ENCODE measurements around the gene ZNF319.

Gene ZNF319

DNA sequence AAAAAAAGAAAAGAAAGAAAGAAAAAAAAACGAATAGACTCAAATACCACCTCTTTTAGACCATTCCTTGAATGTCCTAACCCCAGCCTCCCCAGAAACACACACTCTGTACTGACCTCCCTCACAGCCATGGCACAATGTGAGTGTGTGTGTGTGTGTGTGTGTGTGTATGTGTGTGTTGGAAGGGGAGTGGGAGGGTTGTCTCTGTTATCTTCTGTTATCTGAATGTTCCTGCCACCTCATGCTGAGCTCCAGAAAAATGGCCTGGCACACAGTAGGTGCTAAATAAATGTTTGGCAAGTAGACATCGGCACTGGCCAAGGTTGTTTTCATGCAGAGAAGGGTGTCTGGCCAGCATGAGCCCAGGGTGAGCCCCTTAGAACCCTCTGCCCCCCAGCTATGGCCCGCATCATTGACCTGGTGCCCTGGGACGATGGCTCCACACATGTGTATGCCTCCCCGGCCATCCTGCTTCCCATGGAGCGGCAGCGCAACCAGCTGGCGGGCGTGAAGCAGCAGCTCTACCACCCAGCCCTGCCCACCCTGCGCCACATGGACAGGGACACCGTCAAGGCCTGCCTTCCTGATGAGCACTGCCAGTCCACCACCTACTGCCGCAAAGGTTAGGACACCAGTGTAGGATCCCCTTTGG, 22.9 kb downstream of the ZNF319 start:
- no peak for DNase-seq (ENCODE audit: low read depth in 2 of 2)

DNA sequence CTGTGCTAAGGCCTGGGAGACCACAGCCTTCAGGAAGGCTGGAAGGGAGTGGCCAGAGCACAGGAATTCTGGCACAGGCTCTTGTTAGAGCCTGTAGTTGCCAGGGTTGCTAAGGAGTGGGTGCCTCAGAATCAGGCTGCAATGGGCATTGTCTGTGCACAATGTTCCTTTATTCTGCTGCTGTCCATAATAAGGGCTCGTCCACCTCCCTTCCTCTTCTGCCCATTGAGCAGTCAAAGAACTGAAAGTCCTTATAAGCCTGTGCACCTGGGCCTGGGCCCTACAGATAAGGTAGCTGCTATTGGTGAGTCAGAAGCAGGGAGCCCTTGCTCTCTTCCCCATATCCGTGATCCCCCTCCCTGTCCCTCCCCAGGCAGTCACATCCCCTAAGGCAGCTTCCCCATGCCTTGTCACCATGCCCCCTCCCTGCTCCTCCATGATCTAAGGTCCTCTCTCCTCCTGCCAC, 24.1 kb downstream of the ZNF319 start:
- DNase-seq (ENCODE audit: low read depth in 2 of 2) = no peak

- no peak for DNase-seq (ENCODE audit: low read depth in 2 of 2)
Measured at GRCh38 chr16:57972306-57972705, 28.2 kb downstream of the ZNF319 start.

DNA sequence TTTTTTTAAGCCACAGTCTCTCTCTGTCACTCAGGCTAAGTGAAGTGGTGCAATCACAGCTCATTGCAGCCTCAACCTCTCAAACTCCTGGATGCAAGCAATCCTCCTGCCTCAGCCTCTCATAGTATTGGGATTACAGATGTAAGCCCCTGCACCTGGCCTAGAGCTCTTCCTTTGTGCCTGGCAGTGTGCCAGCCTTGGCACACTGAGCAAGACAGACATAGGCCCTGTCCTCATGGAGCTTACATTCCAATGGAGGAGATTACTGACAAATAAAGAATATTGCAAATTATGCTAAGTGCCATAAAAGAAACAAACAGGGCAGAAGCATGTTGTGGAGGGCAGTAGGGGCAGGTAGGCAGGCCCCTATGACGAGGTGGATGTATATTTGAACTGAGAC, 28.6 kb downstream of the ZNF319 start:
- no peak for DNase-seq (ENCODE audit: low read depth in 2 of 2)

DNA sequence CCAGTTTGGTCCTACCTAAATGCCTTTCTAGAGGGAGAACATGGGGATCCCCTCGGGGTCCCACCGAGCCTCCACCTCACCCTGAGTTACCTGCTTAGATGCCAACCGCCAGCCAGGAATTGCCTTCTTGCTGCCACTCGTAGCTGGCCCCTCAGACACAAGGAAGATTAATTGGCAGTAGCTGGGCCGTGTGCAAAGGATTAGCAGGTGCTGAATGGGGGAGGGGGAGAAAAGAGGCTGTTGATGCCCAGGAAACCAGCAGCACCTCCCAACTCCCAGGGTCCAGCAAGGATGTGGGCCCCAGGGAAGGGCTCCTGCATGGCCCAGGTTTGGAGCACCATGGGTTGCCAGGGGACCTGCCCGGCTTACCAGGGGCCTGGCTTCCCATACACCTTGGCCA, 29.5 kb downstream of the ZNF319 start, which contains the start of gene CNGB1:
CNGB1 (minus strand) TSS at position 159 of the 400 bp plus-strand sequence. CDS start 3,842 bp downstream, outside the sequence.
- no peak for DNase-seq (ENCODE audit: low read depth in 2 of 2)

- no peak for DNase-seq (ENCODE audit: low read depth in 2 of 2)
Measured at GRCh38 chr16:57970319-57970718, 30.2 kb downstream of the ZNF319 start.

DNA sequence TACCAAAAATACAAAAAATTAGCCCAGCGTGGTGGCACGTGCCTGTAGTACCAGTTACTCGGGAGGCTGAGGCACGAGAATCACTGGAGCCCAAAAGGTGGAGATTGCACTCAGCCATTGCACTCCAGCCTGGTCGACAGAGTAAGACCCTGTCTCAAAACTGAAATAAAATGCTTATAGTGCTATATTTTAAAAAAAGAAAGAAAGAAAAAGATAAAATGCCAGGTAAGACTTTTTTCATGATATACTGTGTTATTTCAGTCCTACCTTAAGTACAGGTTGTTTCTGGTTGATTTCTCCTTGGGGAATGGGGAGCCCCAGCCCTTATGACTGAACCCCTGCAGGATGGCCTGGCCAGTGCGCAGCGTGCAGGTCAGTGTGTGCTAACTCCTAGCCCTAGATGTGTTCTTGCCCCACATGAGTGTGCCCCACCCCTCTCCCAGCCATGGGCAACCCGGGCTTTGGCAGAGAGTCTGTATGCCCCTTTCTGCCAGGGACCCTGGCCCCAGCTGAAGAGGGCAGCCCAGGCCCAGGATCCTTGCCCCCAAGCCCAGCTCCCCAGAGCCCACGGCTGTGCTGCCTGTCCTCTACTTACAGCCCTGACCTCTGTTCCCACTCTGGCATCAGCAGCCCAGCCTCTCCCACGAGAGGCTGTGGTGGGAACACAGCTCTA, 30.9 kb downstream of the ZNF319 start:
- no peak for DNase-seq (ENCODE audit: low read depth in 2 of 2)

DNA sequence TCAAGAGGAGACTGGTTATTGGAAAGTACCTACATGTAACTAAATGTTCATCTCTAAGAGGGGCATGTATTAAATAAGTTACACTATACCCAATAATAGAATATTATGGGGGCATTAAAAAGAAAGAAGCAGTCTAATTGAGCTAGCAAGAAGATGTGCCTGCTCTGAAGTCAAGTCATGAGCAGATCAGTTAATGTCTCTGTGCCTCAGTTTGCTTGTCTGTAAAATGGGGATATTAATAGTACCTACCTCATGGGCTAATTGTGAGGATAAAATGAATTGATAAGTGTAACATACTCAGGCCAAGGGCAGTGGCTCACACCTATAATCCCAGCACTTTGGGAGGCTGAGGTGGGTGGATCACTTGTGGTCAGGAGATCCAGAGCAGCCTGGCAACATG, 32.6 kb downstream of the ZNF319 start:
- no peak for DNase-seq (ENCODE audit: low read depth in 2 of 2)

GRCh38 chr16:57966986-57967385, 33.5 kb downstream of the ZNF319 start:
- DNase-seq (ENCODE audit: low read depth in 2 of 2) = no peak

DNA sequence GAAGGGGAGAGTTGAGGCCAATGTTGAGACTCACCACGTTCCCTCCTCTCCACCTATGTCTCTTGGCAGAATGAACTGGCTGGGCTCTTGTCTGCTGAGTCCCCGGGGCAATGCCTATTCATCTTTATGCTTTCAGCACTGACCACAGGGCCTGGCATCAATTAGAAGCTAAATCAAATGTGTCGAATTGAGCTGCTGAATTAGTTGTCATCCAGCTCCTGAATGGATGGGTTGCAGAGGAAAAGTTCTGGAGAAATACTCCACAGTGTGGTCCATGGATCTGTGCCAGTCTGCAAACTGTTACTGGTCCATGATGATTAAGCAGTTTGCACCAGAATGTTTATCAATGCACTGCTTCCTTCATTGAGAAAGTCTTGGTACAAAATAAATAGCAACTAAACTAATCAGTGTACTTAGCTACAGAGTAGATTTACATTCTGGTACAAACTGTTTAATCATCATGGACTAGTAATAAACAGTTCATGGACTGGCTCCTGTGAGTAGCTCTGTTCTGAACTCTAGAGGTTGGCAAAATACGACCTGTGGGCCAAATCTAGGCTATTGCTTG, 34.2 kb downstream of the ZNF319 start:
- DNase-seq (ENCODE audit: low read depth in 2 of 2) = no peak

- no peak for DNase-seq (ENCODE audit: low read depth in 2 of 2)
Measured at GRCh38 chr16:57964157-57964700, 36.2 kb downstream of the ZNF319 start.

GRCh38 chr16:57962756-57963155, 37.7 kb downstream of the ZNF319 start:
- no peak for DNase-seq (ENCODE audit: low read depth in 2 of 2)

DNA sequence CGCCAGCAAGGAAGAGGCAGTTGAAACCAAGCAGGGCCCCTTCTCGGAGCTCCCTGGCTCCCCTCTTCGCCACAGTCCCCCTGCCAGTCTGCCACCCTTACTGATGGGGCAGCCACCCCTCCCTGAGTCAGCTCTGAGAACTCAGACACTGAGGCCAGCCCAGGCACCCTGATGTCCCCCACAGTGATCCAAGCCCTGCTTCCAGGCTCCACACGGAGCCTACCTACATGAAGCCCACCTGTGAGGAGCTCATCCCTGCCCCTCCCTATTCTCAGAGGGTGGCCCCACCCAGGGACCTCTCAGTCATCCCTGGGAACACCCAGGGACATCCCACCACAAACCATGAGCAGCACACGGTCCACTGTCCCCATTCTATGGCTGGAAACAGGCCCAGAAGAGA, 38.4 kb downstream of the ZNF319 start:
- no peak for DNase-seq (ENCODE audit: low read depth in 2 of 2)

- DNase-seq (ENCODE audit: low read depth in 2 of 2) = no peak
Measured at GRCh38 chr16:57961538-57961937, 38.9 kb downstream of the ZNF319 start.

DNA sequence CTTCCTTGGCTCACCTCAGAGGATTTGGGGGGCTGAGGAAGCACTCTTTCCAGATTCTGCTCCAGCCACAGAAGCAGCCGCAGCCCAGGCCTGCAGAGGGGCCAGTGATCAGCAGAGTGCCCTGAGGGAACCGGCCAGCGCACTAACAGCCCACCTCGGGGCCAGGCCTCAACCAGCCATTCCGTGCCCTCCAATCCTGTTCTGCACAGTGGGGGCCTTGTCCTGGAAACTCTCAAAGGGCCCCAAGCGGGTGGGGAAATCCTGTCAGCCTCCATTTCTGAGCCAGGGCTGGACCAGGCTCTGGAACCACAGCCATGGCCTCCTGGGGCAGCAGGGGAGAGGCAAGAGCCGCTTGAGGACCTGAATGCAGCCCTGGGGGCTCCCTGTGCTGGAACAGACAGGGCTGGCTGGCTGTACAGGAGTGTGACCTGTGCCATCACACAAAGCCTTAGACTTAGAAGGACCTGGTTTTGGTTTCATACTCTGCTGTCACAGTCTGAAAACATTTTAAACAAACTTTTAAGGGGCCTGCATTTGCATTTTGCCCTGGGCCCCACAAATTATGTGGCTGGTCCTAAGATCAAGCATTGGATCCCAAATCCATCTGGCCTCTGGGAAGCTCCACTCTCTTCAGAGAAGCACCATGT, 39.5 kb downstream of the ZNF319 start:
- no peak for DNase-seq (ENCODE audit: low read depth in 2 of 2)

DNA sequence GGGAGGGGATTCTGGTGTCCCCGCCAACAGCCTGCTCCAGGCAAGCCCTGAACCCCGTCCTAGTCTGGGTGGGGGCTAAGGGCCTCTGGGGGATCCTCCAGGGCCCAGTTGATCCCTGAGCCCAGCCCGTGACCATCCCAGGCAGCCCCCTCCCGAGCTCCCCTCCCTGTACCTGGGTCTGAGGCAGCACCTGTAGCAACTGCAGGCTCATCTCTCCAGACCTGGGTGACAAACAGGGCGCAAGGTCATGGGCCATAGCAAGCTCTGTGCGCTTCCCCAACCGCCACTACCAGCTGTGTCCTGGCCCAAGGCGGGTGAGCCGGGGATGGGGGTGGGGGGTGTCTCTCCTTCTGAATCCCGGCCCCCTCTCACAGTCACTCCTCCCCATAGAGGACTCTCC, 40.2 kb downstream of the ZNF319 start:
- DNase-seq (ENCODE audit: low read depth in 2 of 2) = no peak

DNA sequence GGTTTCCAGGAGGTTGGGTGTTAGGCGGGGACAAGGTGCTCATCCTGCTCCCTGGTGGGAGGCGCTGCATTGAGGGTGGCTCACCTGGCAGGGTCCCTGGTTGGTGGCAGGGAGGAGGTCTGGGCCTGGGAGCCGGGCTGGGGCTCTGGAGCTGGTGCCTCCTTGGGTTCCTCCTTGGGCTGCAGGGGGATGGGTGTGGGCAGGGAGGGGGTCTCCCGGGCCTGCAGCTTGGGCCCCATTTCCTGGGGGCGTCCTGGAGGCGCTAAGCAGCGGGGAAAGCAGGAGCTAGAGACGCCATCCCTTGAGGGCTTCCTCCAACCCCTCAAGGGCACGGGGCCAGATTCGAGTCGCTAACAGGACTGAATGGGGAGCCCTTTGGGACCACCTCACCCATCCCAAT, 40.7 kb downstream of the ZNF319 start:
- DNase-seq (ENCODE audit: low read depth in 2 of 2) = no peak

- no peak for DNase-seq (ENCODE audit: low read depth in 2 of 2)
Measured at GRCh38 chr16:57959121-57959520, 41.4 kb downstream of the ZNF319 start.

GRCh38 chr16:57958544-57958943, 41.9 kb downstream of the ZNF319 start:
- no peak for DNase-seq (ENCODE audit: low read depth in 2 of 2)

GRCh38 chr16:57957673-57958392, 42.6 kb downstream of the ZNF319 start:
- no peak for DNase-seq (ENCODE audit: low read depth in 2 of 2)

GRCh38 chr16:57956924-57957672, 43.4 kb downstream of the ZNF319 start:
- DNase-seq (ENCODE audit: low read depth in 2 of 2) = no peak

Measured in stimulated activated CD8-positive, alpha-beta memory T cell treated with anti-CD3 and anti-CD28 coated beads, Interleukin-15, amount 100 ng/mL, for 4 hours (primary cell).